Uterus (tissue), 2 donors: ENCODE measurements around the gene SPECC1.

ENCODE experiments used
- CTCF ChIP-seq, 4 experiments: fragments of 200-600 bp in 2 of 4; fragments of 450-650 bp in 2 of 4; sonication (generic) in 2 of 4; IDR thresholded peaks; one replicate each; pipeline ENCODE4 v1.5.1; 2016 to 2019; ENCODE audit warnings: antibody characterized with exemption in 4 of 4, mild to moderate bottlenecking in 2 of 4, moderate library complexity in 1 of 4
- POLR2A ChIP-seq, 2 donors: fragments of 450-650 bp; IDR thresholded peaks; one replicate each; pipeline ENCODE4 v1.6.1; 2016; ENCODE audit warnings: antibody characterized with exemption in 2 of 2, mild to moderate bottlenecking in 1 of 2, moderate library complexity in 1 of 2

- TF ChIP-seq CTCF (IDR thresholded peaks at IDR 0.05) (no peak), POLR2A (IDR thresholded peaks at IDR 0.05) (no peak)
Observed at GRCh38 chr17:20085283-20085845, 76.2 kb downstream of the SPECC1 start.
